ENCODE data around the gene KCNK7.

Gene KCNK7

GRCh38 chr11:65585396-65586246 lies 10.0 kb downstream of the KCNK7 start:
- no peak for DNase-seq

GRCh38 chr11:65584723-65585171 lies 10.9 kb downstream of the KCNK7 start:
- no peak for DNase-seq

GRCh38 chr11:65584106-65584505 lies 11.5 kb downstream of the KCNK7 start:
- DNase-seq: no peak

- no peak for DNase-seq
These were observed 12.0 kb downstream of the KCNK7 start for GRCh38 chr11:65583589-65583988.

- DNase-seq: no peak
These were observed 13.7 kb downstream of the KCNK7 start for GRCh38 chr11:65581928-65582327.

GRCh38 chr11:65580756-65581155 lies 14.8 kb downstream of the KCNK7 start:
- no peak for DNase-seq

GRCh38 chr11:65580031-65580692 lies 15.4 kb downstream of the KCNK7 start:
- no peak for DNase-seq

GRCh38 chr11:65579291-65579690 lies 16.3 kb downstream of the KCNK7 start:
- no peak for DNase-seq

GRCh38 chr11:65578667-65579066 lies 16.9 kb downstream of the KCNK7 start:
- DNase-seq: no peak

- no peak for DNase-seq
These were observed 17.5 kb downstream of the KCNK7 start for GRCh38 chr11:65578134-65578533.

GRCh38 chr11:65577756-65578109 lies 17.9 kb downstream of the KCNK7 start:
- no peak for DNase-seq

GRCh38 chr11:65576867-65577755 lies 18.5 kb downstream of the KCNK7 start:
- peak; percentile 58 for DNase-seq

- DNase-seq: no peak
These were observed 19.3 kb downstream of the KCNK7 start for GRCh38 chr11:65576232-65576866.

- DNase-seq: peak; percentile 92
These were observed 19.9 kb downstream of the KCNK7 start, which contains the start of gene EHBP1L1 for GRCh38 chr11:65575568-65576231. TSS of gene EHBP1L1 (plus strand) at chr11:65576053. CDS start at chr11:65576303, 250 bp downstream.

GRCh38 chr11:65574811-65575567 lies 20.6 kb downstream of the KCNK7 start:
- DNase-seq: no peak

GRCh38 chr11:65574109-65574810 lies 21.3 kb downstream of the KCNK7 start:
- peak; percentile 92 for DNase-seq

GRCh38 chr11:65573391-65574079 lies 22.1 kb downstream of the KCNK7 start:
- no peak for DNase-seq

GRCh38 chr11:65572356-65573051 lies 23.1 kb downstream of the KCNK7 start, which contains the start of gene FAM89B:
TSS of gene FAM89B (plus strand) at chr11:65572538. CDS start at chr11:65572670, 132 bp downstream.
- DNase-seq: peak; percentile 96

GRCh38 chr11:65571940-65572339 lies 23.7 kb downstream of the KCNK7 start:
- DNase-seq: peak; percentile 53

Measured in CD4-positive, alpha-beta T cell treated with Interleukin-17A for 4 hours (primary cell).